ENCODE data around the gene OFD1. TPM values are rescaled to one million over a fixed set of nuclear protein-coding genes. Genes with fewer than 3 reads are reported as not detected.

OFD1 gene
- polyA plus RNA-seq, 2 of the 4 experiments (the other 2 are of a cell fraction): 14.8 to 24.9 TPM

GRCh38 chrX:13761606-13762414, 27.3 kb downstream of the OFD1 start:
- TF ChIP-seq MAZ (IDR thresholded peaks at IDR 0.05; ENCODE audit: borderline replicate concordance, low read depth, low read length): no peak
- TF ChIP-seq HOXB5 (CRISPR knock-in tag; IDR thresholded peaks at IDR 0.05): no peak
- no peak for TF ChIP-seq REST (IDR thresholded peaks at IDR 0.05)
- TF ChIP-seq EHMT2 (IDR thresholded peaks at IDR 0.05; ENCODE audit: low read depth): no peak
- no peak for TF ChIP-seq EHF (CRISPR knock-in tag; IDR thresholded peaks at IDR 0.05)
- TF ChIP-seq SMC3 (IDR thresholded peaks at IDR 0.05): no peak
- no peak for TF ChIP-seq CEBPB (IDR thresholded peaks at IDR 0.05)
- no peak for TF ChIP-seq ZNF302 (CRISPR knock-in tag; IDR thresholded peaks at IDR 0.05)
- no peak for TF ChIP-seq ZC3H11A (IDR thresholded peaks at IDR 0.05)
- TF ChIP-seq NFE2L2 (conservative IDR thresholded peaks at IDR 0.05; ENCODE audit: low read length): no peak
- no peak for TF ChIP-seq HOXA7 (CRISPR knock-in tag; IDR thresholded peaks at IDR 0.05)
- no peak for TF ChIP-seq NR3C1 (IDR thresholded peaks at IDR 0.05)
- TF ChIP-seq ELK1 (IDR thresholded peaks at IDR 0.05; ENCODE audit: low read depth, low read length): no peak
- TF ChIP-seq HMGXB4 (CRISPR knock-in tag; IDR thresholded peaks at IDR 0.05; ENCODE audit: borderline replicate concordance): no peak
- CTCF ChIA-PET: interaction anchor here (0.6 to 1.7 kb wide), 2 partner anchors 11 to 289 kb away, joined by 3 to 9 read pairs; no protein-coding TSS in a partner anchor
- Histone ChIP-seq H3K4me2 (no peak overlapping the region), H3K9me3 (no peaks in the 10 kb centered on the region), H3K4me3 (no peak overlapping the region), H3K27ac (no peak overlapping the region), H3K4me1 (peaks cover 9% of the 10 kb centered on the region)
- FAIRE-seq (peak; percentile 98), DNase-seq (ENCODE audit: low read depth in 1 of 2, low spot score in 1 of 2) (no peak), ATAC-seq (no peak)
- WGBS (ENCODE audit: missing lambda C conversion rate): 77% methylated on average over 7 of the region's 7 CpGs
- POLR2A ChIA-PET: interaction anchor here (0.6 kb wide), 1 partner anchor 139 kb away, joined by 3 read pairs; no protein-coding TSS in a partner anchor

GRCh38 chrX:13763489-13763888, 28.9 kb downstream of the OFD1 start:
- Histone ChIP-seq H3K9me3 (no peaks in the 10 kb centered on the region), H3K4me3 (no peak overlapping the region), H3K4me2 (no peak overlapping the region), H3K27ac (no peak overlapping the region), H3K4me1 (peaks cover 9% of the 10 kb centered on the region)
- DNase-seq (ENCODE audit: low read depth in 1 of 2, low spot score in 1 of 2) (no peak), ATAC-seq (no peak), FAIRE-seq (peak; percentile 73)
- TF ChIP-seq NR3C1 (IDR thresholded peaks at IDR 0.05): no peak
- no peak for TF ChIP-seq HDAC2 (IDR thresholded peaks at IDR 0.05)
- no peak for TF ChIP-seq HOXB13 (CRISPR knock-in tag; IDR thresholded peaks at IDR 0.05; ENCODE audit: low read depth)
- no peak for TF ChIP-seq HOXB5 (CRISPR knock-in tag; IDR thresholded peaks at IDR 0.05)
- TF ChIP-seq RCOR1 (IDR thresholded peaks at IDR 0.05; ENCODE audit: low read depth, low read length): no peak
- 94% methylated on average over 6 of the region's 8 CpGs for WGBS (ENCODE audit: missing lambda C conversion rate)
- CTCF ChIA-PET: interaction anchor here (0.6 to 1.8 kb wide), 2 partner anchors 81 to 261 kb away, joined by 3 to 4 read pairs; no protein-coding TSS in a partner anchor
- POLR2A ChIA-PET: no interaction called here

Data from A549 (cell line).